ENCODE data around the gene FGF8.

Gene FGF8

DNA sequence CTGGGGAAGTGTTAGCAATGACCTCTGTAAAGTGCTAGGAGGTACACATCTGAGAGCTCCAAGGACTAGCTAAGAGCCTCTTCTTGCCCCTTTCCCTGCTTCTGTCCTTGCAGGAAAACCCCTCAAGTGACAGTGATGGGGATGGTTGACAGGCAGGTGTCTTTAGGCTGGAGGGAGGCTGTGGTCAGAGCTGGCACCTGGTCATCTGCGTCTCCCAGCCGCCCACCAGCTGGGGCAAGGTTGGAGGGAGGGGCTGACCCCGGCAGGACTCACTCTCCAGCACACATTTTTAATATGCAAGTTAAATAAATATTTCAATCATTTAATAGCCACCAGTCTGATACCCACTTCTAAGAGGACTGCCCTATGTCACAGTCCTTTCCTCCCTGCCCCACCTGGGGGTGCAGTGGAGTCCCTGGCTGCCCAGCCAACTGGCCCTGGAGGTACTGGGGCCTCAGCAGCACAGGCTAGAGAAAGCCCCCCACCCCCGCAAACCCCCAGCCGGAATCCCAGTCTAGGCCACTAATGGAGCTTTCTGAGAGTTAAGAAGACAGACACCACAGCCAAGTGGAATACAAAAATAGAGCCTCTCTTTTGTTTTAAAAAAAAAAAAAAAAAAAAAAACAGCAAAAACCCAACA lies 6.3 kb downstream of the FGF8 start:
- TF ChIP-seq SNAI2 (CRISPR knock-in tag; IDR thresholded peaks at IDR 0.05) = no peak
- TF ChIP-seq, protein P1, sequence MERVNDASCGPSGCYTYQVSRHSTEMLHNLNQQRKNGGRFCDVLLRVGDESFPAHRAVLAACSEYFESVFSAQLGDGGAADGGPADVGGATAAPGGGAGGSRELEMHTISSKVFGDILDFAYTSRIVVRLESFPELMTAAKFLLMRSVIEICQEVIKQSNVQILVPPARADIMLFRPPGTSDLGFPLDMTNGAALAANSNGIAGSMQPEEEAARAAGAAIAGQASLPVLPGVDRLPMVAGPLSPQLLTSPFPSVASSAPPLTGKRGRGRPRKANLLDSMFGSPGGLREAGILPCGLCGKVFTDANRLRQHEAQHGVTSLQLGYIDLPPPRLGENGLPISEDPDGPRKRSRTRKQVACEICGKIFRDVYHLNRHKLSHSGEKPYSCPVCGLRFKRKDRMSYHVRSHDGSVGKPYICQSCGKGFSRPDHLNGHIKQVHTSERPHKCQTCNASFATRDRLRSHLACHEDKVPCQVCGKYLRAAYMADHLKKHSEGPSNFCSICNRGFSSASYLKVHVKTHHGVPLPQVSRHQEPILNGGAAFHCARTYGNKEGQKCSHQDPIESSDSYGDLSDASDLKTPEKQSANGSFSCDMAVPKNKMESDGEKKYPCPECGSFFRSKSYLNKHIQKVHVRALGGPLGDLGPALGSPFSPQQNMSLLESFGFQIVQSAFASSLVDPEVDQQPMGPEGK (CRISPR knock-in tag; IDR thresholded peaks at IDR 0.05; ENCODE audit: borderline replicate concordance) = no peak
- no peak for TF ChIP-seq GLIS3 (CRISPR knock-in tag; IDR thresholded peaks at IDR 0.05)
- no peak for TF ChIP-seq ISL1 (CRISPR knock-in tag; IDR thresholded peaks at IDR 0.05)
- no peak for TF ChIP-seq OSR1 (CRISPR knock-in tag; IDR thresholded peaks at IDR 0.05)
- TF ChIP-seq ESRRG (CRISPR knock-in tag; IDR thresholded peaks at IDR 0.05) = no peak
- TF ChIP-seq ZNF8 (CRISPR knock-in tag; IDR thresholded peaks at IDR 0.05) = no peak
- TF ChIP-seq TOX (CRISPR knock-in tag; IDR thresholded peaks at IDR 0.05; ENCODE audit: borderline replicate concordance) = no peak
- no peak for TF ChIP-seq ZNF70 (CRISPR knock-in tag; IDR thresholded peaks at IDR 0.05)
- no peak for TF ChIP-seq ZFP3 (CRISPR knock-in tag; IDR thresholded peaks at IDR 0.05)
- TF ChIP-seq CSDC2 (CRISPR knock-in tag; IDR thresholded peaks at IDR 0.05) = no peak
- TF ChIP-seq RARB (CRISPR knock-in tag; IDR thresholded peaks at IDR 0.05) = no peak
- no peak for TF ChIP-seq PPARA (CRISPR knock-in tag; IDR thresholded peaks at IDR 0.05; ENCODE audit: borderline replicate concordance)
- TF ChIP-seq, protein P2, sequence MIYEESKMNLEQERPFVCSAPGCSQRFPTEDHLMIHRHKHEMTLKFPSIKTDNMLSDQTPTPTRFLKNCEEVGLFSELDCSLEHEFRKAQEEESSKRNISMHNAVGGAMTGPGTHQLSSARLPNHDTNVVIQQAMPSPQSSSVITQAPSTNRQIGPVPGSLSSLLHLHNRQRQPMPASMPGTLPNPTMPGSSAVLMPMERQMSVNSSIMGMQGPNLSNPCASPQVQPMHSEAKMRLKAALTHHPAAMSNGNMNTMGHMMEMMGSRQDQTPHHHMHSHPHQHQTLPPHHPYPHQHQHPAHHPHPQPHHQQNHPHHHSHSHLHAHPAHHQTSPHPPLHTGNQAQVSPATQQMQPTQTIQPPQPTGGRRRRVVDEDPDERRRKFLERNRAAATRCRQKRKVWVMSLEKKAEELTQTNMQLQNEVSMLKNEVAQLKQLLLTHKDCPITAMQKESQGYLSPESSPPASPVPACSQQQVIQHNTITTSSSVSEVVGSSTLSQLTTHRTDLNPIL (CRISPR knock-in tag; IDR thresholded peaks at IDR 0.05; ENCODE audit: low read depth) = no peak
- no peak for TF ChIP-seq TCF4 (CRISPR knock-in tag; IDR thresholded peaks at IDR 0.05; ENCODE audit: borderline replicate concordance)
- TF ChIP-seq, protein P3, sequence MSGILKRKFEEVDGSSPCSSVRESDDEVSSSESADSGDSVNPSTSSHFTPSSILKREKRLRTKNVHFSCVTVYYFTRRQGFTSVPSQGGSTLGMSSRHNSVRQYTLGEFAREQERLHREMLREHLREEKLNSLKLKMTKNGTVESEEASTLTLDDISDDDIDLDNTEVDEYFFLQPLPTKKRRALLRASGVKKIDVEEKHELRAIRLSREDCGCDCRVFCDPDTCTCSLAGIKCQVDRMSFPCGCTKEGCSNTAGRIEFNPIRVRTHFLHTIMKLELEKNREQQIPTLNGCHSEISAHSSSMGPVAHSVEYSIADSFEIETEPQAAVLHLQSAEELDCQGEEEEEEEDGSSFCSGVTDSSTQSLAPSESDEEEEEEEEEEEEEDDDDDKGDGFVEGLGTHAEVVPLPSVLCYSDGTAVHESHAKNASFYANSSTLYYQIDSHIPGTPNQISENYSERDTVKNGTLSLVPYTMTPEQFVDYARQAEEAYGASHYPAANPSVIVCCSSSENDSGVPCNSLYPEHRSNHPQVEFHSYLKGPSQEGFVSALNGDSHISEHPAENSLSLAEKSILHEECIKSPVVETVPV (CRISPR knock-in tag; IDR thresholded peaks at IDR 0.05) = no peak
- TF ChIP-seq ZFP30 (CRISPR knock-in tag; IDR thresholded peaks at IDR 0.05) = no peak
- no peak for TF ChIP-seq ZC3H10 (CRISPR knock-in tag; IDR thresholded peaks at IDR 0.05)
- ATAC-seq = no peak

DNA sequence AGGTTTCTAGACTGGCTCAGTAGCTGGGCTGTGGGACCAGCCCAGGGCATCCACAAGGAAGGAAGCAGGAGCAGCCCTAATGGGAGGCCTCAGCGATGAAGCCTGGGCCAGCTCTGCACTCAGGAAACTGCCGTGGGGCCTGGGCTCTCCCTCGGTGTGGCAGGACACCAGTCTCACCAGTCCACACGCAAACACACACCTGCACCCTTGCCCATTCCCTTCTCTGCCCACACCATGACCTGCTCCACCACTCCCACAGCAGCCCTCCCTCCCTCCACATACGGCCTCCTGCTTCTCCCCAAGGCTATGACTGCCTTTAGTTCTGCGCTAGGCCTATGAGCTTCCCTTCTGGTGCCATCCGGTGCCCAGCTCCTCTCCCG lies 7.1 kb downstream of the FGF8 start:
- no peak for ATAC-seq
- TF ChIP-seq TOX (CRISPR knock-in tag; IDR thresholded peaks at IDR 0.05; ENCODE audit: borderline replicate concordance) (no peak), ISL1 (CRISPR knock-in tag; IDR thresholded peaks at IDR 0.05) (no peak), ZC3H10 (CRISPR knock-in tag; IDR thresholded peaks at IDR 0.05) (no peak), ESRRG (CRISPR knock-in tag; IDR thresholded peaks at IDR 0.05) (no peak), ZNF8 (CRISPR knock-in tag; IDR thresholded peaks at IDR 0.05) (no peak), OSR1 (CRISPR knock-in tag; IDR thresholded peaks at IDR 0.05) (no peak), ZFP3 (CRISPR knock-in tag; IDR thresholded peaks at IDR 0.05) (no peak), SNAI2 (CRISPR knock-in tag; IDR thresholded peaks at IDR 0.05) (no peak), ZNF70 (CRISPR knock-in tag; IDR thresholded peaks at IDR 0.05) (no peak)
- TF ChIP-seq, protein P3 (CRISPR knock-in tag; IDR thresholded peaks at IDR 0.05) = no peak

DNA sequence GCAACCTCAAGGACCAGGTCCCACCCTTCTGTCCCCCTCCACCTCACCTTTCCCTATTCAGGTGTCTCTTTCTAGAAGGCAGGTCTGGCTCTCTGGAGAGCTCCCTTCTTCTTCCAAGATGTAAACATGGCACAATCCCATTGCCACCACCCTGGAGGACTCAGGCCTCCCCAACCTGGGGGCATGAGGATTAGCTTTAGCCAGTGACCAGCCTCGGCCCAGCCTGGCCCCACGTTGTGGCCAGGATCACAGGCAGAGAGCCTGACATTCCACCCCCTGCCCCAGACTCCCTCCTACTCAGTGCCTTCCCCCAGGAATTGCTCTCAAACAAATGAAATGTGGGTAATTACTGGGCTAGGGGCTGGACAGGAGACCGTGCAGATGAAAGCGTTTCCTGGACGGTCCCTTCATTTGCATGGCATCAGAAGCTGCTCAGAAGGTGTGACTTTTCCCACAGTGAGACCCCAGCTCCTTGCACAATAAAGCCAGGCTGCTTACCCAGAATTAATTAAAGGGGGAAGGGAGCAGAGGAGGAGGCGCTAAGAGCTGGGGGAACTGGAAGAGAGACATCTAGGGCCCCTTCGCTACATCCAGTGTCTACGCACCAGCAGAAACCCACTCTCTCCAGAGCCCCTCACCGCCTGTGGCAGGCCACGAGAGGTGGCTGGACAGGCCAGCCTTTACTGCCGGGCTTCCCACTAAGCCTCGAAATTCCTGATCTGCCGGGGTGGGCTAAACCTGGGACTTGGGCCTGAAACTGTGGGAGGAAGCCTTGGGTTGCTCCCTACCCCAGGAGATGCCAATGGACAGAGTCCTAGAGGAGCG lies 7.7 kb downstream of the FGF8 start:
- ATAC-seq = no peak
- TF ChIP-seq ISL1 (CRISPR knock-in tag; IDR thresholded peaks at IDR 0.05) (no peak), ZFP3 (CRISPR knock-in tag; IDR thresholded peaks at IDR 0.05) (no peak)

DNA sequence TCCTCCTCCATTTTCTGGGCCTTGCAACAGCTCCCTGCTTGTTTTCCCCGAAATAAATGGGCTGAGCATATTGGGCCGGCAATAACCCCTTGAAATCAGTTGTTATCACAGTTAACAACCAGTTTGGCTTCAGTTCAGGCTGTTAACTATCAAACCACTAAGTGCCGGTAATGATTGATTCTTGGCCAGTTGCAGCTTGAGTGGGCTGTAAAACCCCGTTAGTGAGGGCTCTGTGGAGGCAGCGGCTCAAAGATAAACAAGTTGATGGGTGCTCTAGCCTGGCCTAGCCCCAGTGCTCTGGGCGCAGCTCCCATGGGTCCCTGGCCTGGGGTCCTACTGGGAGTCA lies 8.3 kb downstream of the FGF8 start:
- ATAC-seq = no peak
- no peak for TF ChIP-seq TCF4 (CRISPR knock-in tag; IDR thresholded peaks at IDR 0.05; ENCODE audit: borderline replicate concordance)
- TF ChIP-seq, protein P4, sequence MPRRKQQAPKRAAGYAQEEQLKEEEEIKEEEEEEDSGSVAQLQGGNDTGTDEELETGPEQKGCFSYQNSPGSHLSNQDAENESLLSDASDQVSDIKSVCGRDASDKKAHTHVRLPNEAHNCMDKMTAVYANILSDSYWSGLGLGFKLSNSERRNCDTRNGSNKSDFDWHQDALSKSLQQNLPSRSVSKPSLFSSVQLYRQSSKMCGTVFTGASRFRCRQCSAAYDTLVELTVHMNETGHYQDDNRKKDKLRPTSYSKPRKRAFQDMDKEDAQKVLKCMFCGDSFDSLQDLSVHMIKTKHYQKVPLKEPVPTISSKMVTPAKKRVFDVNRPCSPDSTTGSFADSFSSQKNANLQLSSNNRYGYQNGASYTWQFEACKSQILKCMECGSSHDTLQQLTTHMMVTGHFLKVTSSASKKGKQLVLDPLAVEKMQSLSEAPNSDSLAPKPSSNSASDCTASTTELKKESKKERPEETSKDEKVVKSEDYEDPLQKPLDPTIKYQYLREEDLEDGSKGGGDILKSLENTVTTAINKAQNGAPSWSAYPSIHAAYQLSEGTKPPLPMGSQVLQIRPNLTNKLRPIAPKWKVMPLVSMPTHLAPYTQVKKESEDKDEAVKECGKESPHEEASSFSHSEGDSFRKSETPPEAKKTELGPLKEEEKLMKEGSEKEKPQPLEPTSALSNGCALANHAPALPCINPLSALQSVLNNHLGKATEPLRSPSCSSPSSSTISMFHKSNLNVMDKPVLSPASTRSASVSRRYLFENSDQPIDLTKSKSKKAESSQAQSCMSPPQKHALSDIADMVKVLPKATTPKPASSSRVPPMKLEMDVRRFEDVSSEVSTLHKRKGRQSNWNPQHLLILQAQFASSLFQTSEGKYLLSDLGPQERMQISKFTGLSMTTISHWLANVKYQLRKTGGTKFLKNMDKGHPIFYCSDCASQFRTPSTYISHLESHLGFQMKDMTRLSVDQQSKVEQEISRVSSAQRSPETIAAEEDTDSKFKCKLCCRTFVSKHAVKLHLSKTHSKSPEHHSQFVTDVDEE (CRISPR knock-in tag; IDR thresholded peaks at IDR 0.05) = no peak
- TF ChIP-seq ARNTL (CRISPR knock-in tag; IDR thresholded peaks at IDR 0.05; ENCODE audit: borderline replicate concordance, low read depth) = no peak
- TF ChIP-seq BACH2 (CRISPR knock-in tag; IDR thresholded peaks at IDR 0.05; ENCODE audit: borderline replicate concordance) = no peak
- no peak for TF ChIP-seq CSDC2 (CRISPR knock-in tag; IDR thresholded peaks at IDR 0.05)
- TF ChIP-seq, protein P1 (CRISPR knock-in tag; IDR thresholded peaks at IDR 0.05; ENCODE audit: borderline replicate concordance) = no peak
- TF ChIP-seq, protein P2 (CRISPR knock-in tag; IDR thresholded peaks at IDR 0.05; ENCODE audit: low read depth) = no peak
- TF ChIP-seq RARB (CRISPR knock-in tag; IDR thresholded peaks at IDR 0.05) = no peak
